OCI-LY1 (cell line): ENCODE data around the gene BABAM2.
"Not testable (repeated sequence)": the region's sequence is repeated elsewhere in the genome, so short reads cannot be mapped to it uniquely, and the experiment has no call there.

ENCODE experiments used
- H2AFZ ChIP-seq: fragments of 200-600 bp; sonication (generic), shearing (Covaris generic); 2 replicates; pipeline ENCODE4 v1.6.0; 2014; ENCODE audit warnings: antibody characterized with exemption, mild to moderate bottlenecking, low read length
- H3F3A ChIP-seq: fragments of 200-600 bp; sonication (generic), shearing (Covaris generic); 2 replicates; pipeline ENCODE4 v1.6.0; 2014; ENCODE audit warnings: mild to moderate bottlenecking, antibody characterized with exemption, low read length, moderate library complexity; ENCODE audit not compliant: insufficient read depth
- H3K27ac ChIP-seq: fragments of 200-600 bp; sonication (generic); 2 replicates; pipeline ENCODE4 v1.5.1; 2014; ENCODE audit warnings: low read length, mixed run types, mild to moderate bottlenecking, low read depth; ENCODE audit not compliant: poor library complexity, severe bottlenecking
- H3K27me3 ChIP-seq: fragments of 200-600 bp; sonication (generic); 2 replicates; pipeline ENCODE4 v1.6.0; 2014; ENCODE audit warnings: antibody characterized with exemption, mild to moderate bottlenecking, low read length, moderate library complexity; ENCODE audit not compliant: insufficient read depth
- H3K36me3 ChIP-seq: fragments of 200-600 bp; sonication (generic); 2 replicates; pipeline ENCODE4 v1.6.1; 2014; ENCODE audit warnings: mild to moderate bottlenecking, antibody characterized with exemption, low read length, moderate library complexity, mixed read lengths; ENCODE audit not compliant: insufficient read depth
- H3K4me1 ChIP-seq: fragments of 200-600 bp; sonication (generic); 2 replicates; pipeline ENCODE4 v1.5.1; 2014; ENCODE audit warnings: mild to moderate bottlenecking, low read length, moderate library complexity; ENCODE audit not compliant: insufficient read depth, severe bottlenecking
- H3K4me2 ChIP-seq: fragments of 200-600 bp; sonication (generic), shearing (Covaris generic); 2 replicates; pipeline ENCODE4 v1.6.1; 2014; ENCODE audit warnings: low read length
- H3K4me3 ChIP-seq: fragments of 200-600 bp; sonication (generic); 2 replicates; pipeline ENCODE4 v1.5.1; 2014; ENCODE audit warnings: low read length, low read depth, mild to moderate bottlenecking, mixed read lengths; ENCODE audit not compliant: poor library complexity, severe bottlenecking
- H3K79me2 ChIP-seq: fragments of 200-600 bp; shearing (Covaris generic); 2 replicates; pipeline ENCODE4 v1.6.1; 2016; ENCODE audit warnings: mixed run types, low read length, mixed read lengths; ENCODE audit not compliant: insufficient read depth
- H3K9ac ChIP-seq: fragments of 200-600 bp; sonication (generic), shearing (Covaris generic); 2 replicates; pipeline ENCODE4 v1.6.1; 2014; ENCODE audit warnings: mild to moderate bottlenecking, low read length, mixed read lengths
- H3K9me2 ChIP-seq: fragments of 200-600 bp; sonication (generic), shearing (Covaris generic); 2 replicates; pipeline ENCODE4 v1.6.1; 2014; ENCODE audit warnings: low read depth, mild to moderate bottlenecking, low read length, mixed read lengths
- H3K9me3 ChIP-seq: fragments of 200-600 bp; shearing (Covaris generic); 2 replicates; pipeline ENCODE4 v1.6.1; 2014; ENCODE audit warnings: low read length, mixed read lengths
- H4K20me1 ChIP-seq: fragments of 200-600 bp; sonication (generic), shearing (Covaris generic); 2 replicates; pipeline ENCODE4 v1.6.0; 2016; ENCODE audit warnings: mild to moderate bottlenecking, low read length; ENCODE audit not compliant: insufficient read depth
- EZH2 ChIP-seq: fragments of 200-600 bp; sonication (generic), shearing (Covaris generic); IDR thresholded peaks from 2 replicates; pipeline ENCODE4 v1.8.0; 2017; ENCODE audit warnings: borderline replicate concordance, mixed run types, mild to moderate bottlenecking, antibody characterized with exemption, low read length, moderate library complexity, mixed read lengths
- TF ChIP-seq, protein P1 (sequence below): fragments of 200-600 bp; sonication (generic), shearing (Covaris generic); IDR thresholded peaks from 2 replicates; pipeline ENCODE4 v1.5.1; 2017; ENCODE audit warnings: mild to moderate bottlenecking, antibody characterized with exemption, low read length, moderate library complexity, mixed read lengths

Gene BABAM2

GRCh38 chr2:28011322-28011737 is 120.8 kb downstream of the BABAM2 start:
- H3K4me2 ChIP-seq = no peak overlapping the region
- H3K9me2 ChIP-seq = no peaks in the 10 kb centered on the region
- H3K27ac ChIP-seq = no peak overlapping the region
- no peak overlapping the region for H3K4me3 ChIP-seq
- H3F3A ChIP-seq = no peaks in the 10 kb centered on the region
- H3K27me3 ChIP-seq = no peaks in the 10 kb centered on the region
- no peak for TF ChIP-seq EZH2
- TF ChIP-seq, protein P1, sequence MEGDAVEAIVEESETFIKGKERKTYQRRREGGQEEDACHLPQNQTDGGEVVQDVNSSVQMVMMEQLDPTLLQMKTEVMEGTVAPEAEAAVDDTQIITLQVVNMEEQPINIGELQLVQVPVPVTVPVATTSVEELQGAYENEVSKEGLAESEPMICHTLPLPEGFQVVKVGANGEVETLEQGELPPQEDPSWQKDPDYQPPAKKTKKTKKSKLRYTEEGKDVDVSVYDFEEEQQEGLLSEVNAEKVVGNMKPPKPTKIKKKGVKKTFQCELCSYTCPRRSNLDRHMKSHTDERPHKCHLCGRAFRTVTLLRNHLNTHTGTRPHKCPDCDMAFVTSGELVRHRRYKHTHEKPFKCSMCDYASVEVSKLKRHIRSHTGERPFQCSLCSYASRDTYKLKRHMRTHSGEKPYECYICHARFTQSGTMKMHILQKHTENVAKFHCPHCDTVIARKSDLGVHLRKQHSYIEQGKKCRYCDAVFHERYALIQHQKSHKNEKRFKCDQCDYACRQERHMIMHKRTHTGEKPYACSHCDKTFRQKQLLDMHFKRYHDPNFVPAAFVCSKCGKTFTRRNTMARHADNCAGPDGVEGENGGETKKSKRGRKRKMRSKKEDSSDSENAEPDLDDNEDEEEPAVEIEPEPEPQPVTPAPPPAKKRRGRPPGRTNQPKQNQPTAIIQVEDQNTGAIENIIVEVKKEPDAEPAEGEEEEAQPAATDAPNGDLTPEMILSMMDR = no peak
- H3K36me3 ChIP-seq = no peaks in the 10 kb centered on the region
- H3K79me2 ChIP-seq = no peaks in the 10 kb centered on the region
- H4K20me1 ChIP-seq = no peaks in the 10 kb centered on the region
- no peak overlapping the region for H3K9ac ChIP-seq
- H2AFZ ChIP-seq = no peak overlapping the region
- no peaks in the 10 kb centered on the region for H3K4me1 ChIP-seq
- H3K9me3 ChIP-seq = no peaks in the 10 kb centered on the region

GRCh38 chr2:28018474-28018873 is 127.9 kb downstream of the BABAM2 start:
- H3K9ac ChIP-seq, H2AFZ ChIP-seq, H3K27me3 ChIP-seq, H3K4me1 ChIP-seq, H3K79me2 ChIP-seq, H4K20me1 ChIP-seq, H3K9me2 ChIP-seq, H3K4me3 ChIP-seq, H3K27ac ChIP-seq, H3K36me3 ChIP-seq, H3K9me3 ChIP-seq, H3K4me2 ChIP-seq, H3F3A ChIP-seq: not testable (repeated sequence)

DNA sequence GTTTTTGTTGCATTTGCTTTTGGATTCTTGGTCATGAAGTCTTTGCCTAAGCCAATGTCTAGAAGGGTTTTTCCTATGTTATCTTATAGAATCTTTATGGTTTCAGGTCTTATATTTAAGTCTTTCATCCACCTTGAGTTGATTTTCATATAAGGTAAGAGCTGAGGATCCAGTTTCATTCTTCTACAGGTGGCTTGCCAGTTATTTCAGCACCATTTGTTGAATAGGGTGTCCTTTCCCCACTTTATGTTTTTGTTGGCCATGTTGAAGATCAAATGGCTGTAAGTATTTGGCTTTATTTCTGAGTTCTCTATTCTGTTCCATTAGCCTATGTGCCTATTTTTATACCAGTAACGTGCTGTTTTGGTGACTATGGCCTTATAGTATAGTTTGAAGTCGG is 129.0 kb downstream of the BABAM2 start:
- not testable (repeated sequence) for H3K79me2 ChIP-seq, H3K9ac ChIP-seq, H3F3A ChIP-seq, H3K27ac ChIP-seq, H3K27me3 ChIP-seq, H2AFZ ChIP-seq, H3K9me3 ChIP-seq, H3K4me1 ChIP-seq, H3K9me2 ChIP-seq, H4K20me1 ChIP-seq, H3K4me2 ChIP-seq, H3K4me3 ChIP-seq, H3K36me3 ChIP-seq

GRCh38 chr2:28021898-28022297 is 131.4 kb downstream of the BABAM2 start:
- no peak overlapping the region for H3K9ac ChIP-seq
- H3K9me2 ChIP-seq = no peaks in the 10 kb centered on the region; the same call in 1 of the 2 replicates
- no peak overlapping the region for H3K4me2 ChIP-seq
- H3K4me1 ChIP-seq = no peaks in the 10 kb centered on the region
- TF ChIP-seq EZH2 = no peak
- TF ChIP-seq, protein P1 = no peak
- no peaks in the 10 kb centered on the region for H3F3A ChIP-seq
- H4K20me1 ChIP-seq = no peaks in the 10 kb centered on the region
- H2AFZ ChIP-seq = no peak overlapping the region
- H3K27ac ChIP-seq = no peak overlapping the region
- no peaks in the 10 kb centered on the region for H3K79me2 ChIP-seq
- H3K9me3 ChIP-seq = no peaks in the 10 kb centered on the region
- no peaks in the 10 kb centered on the region for H3K27me3 ChIP-seq
- 0 out of 2 replicates have a peak, but pooled peaks cover 8% of the 10 kb centered on the region for H3K36me3 ChIP-seq
- H3K4me3 ChIP-seq = no peak overlapping the region
